ENCODE measurements around the gene LRFN2.

DNA sequence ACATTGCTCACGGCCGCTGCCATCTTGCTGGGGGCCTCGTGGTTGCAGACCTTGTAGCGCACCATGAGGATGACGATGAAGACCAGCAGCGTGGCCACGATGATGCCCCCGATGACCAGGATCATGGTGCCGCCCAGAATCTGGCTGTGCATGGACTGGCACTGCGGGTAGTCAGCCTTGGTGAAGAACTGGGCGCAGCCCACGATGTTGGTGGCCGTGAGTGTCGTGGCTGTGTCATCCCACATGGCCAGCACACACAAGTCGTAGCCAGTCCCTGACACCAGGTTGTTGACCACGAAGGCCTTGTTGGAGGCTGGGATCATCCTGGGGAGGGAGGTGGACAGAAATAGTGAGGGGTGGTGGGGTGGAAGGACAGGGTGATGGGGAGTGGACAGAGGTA lies 194.6 kb downstream of the LRFN2 start:
- TF ChIP-seq, protein P1, sequence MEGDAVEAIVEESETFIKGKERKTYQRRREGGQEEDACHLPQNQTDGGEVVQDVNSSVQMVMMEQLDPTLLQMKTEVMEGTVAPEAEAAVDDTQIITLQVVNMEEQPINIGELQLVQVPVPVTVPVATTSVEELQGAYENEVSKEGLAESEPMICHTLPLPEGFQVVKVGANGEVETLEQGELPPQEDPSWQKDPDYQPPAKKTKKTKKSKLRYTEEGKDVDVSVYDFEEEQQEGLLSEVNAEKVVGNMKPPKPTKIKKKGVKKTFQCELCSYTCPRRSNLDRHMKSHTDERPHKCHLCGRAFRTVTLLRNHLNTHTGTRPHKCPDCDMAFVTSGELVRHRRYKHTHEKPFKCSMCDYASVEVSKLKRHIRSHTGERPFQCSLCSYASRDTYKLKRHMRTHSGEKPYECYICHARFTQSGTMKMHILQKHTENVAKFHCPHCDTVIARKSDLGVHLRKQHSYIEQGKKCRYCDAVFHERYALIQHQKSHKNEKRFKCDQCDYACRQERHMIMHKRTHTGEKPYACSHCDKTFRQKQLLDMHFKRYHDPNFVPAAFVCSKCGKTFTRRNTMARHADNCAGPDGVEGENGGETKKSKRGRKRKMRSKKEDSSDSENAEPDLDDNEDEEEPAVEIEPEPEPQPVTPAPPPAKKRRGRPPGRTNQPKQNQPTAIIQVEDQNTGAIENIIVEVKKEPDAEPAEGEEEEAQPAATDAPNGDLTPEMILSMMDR (IDR thresholded peaks at IDR 0.05), result no peak
- no peak for TF ChIP-seq EP300 (IDR thresholded peaks at IDR 0.05)
- no peak for TF ChIP-seq POLR2A (IDR thresholded peaks at IDR 0.05)
- no peak for TF ChIP-seq POLR2AphosphoS5 (IDR thresholded peaks at IDR 0.05)
